Thoracic aorta (tissue), 2 donors: Measurements from ENCODE around the gene TTC23. TPM values are rescaled to one million over a fixed set of nuclear protein-coding genes. Genes with fewer than 3 reads are reported as not detected.
"Not testable (repeated sequence)": the region's sequence is repeated elsewhere in the genome, so short reads cannot be mapped to it uniquely, and the experiment has no call there.

ENCODE experiments used
- ATAC-seq: fragments of 150-250 bp; one replicate; pipeline ENCODE4 v1.8.0; 2017; ENCODE audit warnings: low read depth; ENCODE audit not compliant: insufficient number of reproducible peaks, low FRiP score
- DNase-seq: peaks from one replicate; pipeline ENCODE4 v3.0.0-alpha.2; 2020; ENCODE audit warnings: low spot score
- H3K27ac ChIP-seq, 2 donors: fragments of 200-600 bp; sonication (generic); 1 replicate in 1 of 2; 2 replicates in 1 of 2; pipeline ENCODE4 v1.5.1; 2016; ENCODE audit warnings: mild to moderate bottlenecking in 2 of 2, moderate library complexity in 2 of 2
- H3K27me3 ChIP-seq: fragments of 200-600 bp; sonication (generic); replicated peaks from 2 replicates; pipeline ENCODE4 v1.6.0; 2016; ENCODE audit warnings: mild to moderate bottlenecking; ENCODE audit not compliant: insufficient read depth
- H3K36me3 ChIP-seq: fragments of 200-600 bp; sonication (generic); one replicate; pipeline ENCODE4 v1.5.1; 2016
- H3K4me1 ChIP-seq, 2 donors: fragments of 200-600 bp; sonication (generic); 1 replicate in 1 of 2; 2 replicates in 1 of 2; pipeline versions ENCODE4 v1.5.1 to v1.6.0; 2016; ENCODE audit warnings: low read depth in 2 of 2, mild to moderate bottlenecking in 1 of 2; ENCODE audit not compliant: control insufficient read depth in 1 of 2
- H3K4me3 ChIP-seq: fragments of 200-600 bp; sonication (generic); 2 replicates; pipeline ENCODE4 v1.5.1; 2016; ENCODE audit warnings: mild to moderate bottlenecking
- H3K9me3 ChIP-seq: fragments of 200-600 bp; sonication (generic); 2 replicates; pipeline ENCODE4 v1.5.1; 2016
- CTCF ChIP-seq: fragments of 200-600 bp; sonication (generic); IDR thresholded peaks from one replicate; pipeline ENCODE4 v1.5.1; 2019; ENCODE audit warnings: antibody characterized with exemption
- total RNA-seq, 2 donors: library from RNA; depleted of rRNA; stranded (reverse); fragments of >200 nt; gene quantifications; one replicate each; pipeline versions ENCODE4 v1.1.0 to v1.2.3, GENCODE V29; 2016

TTC23 gene
- total RNA-seq, 2 donors from 2014 or later = 14.2 to 32.8 TPM

- Histone ChIP-seq H3K4me1 (peaks cover 14 to 65% of the 10 kb centered on the region in 2 donors), H3K27ac (peak overlapping the region; percentile 87 to 90)
- no peak for TF ChIP-seq CTCF
Measured at GRCh38 chr15:99115300-99116215, 133.8 kb downstream of the TTC23 start.

GRCh38 chr15:99114511-99115299 is 134.7 kb downstream of the TTC23 start:
- TF ChIP-seq CTCF = no peak
- Histone ChIP-seq H3K4me3 (peak overlapping the region; percentile 29), H3K4me1 (peaks cover 17 to 68% of the 10 kb centered on the region in 2 donors)

More at GRCh38 chr15:99115300-99116215, 133.8 kb downstream of the TTC23 start:
- Histone ChIP-seq H3K27me3 (no peaks in the 10 kb centered on the region), H3K9me3 (no peaks in the 10 kb centered on the region), H3K4me3 (peak overlapping the region; percentile 29), H3K36me3 (peaks cover 2% of the 10 kb centered on the region)
- no peak for DNase-seq
- no peak for ATAC-seq

GRCh38 chr15:99113547-99114271 is 135.7 kb downstream of the TTC23 start:
- H3K27ac ChIP-seq = peak overlapping the region; percentile 79 to 90
- no peak for DNase-seq
- H3K36me3 ChIP-seq = peaks cover 2% of the 10 kb centered on the region
- H3K27me3 ChIP-seq = no peaks in the 10 kb centered on the region
- H3K4me3 ChIP-seq = no peak overlapping the region
- no peak for ATAC-seq
- peaks cover 27 to 74% of the 10 kb centered on the region in 2 donors for H3K4me1 ChIP-seq
- no peak for TF ChIP-seq CTCF
- H3K9me3 ChIP-seq = no peaks in the 10 kb centered on the region

More at GRCh38 chr15:99114511-99115299, 134.7 kb downstream of the TTC23 start:
- Histone ChIP-seq H3K27me3 (no peaks in the 10 kb centered on the region), H3K9me3 (no peaks in the 10 kb centered on the region), H3K36me3 (peaks cover 2% of the 10 kb centered on the region), H3K27ac (peak overlapping the region; percentile 79 to 90)
- ATAC-seq (no peak), DNase-seq (no peak)

- DNase-seq, H3K4me3 ChIP-seq: not testable (repeated sequence)
- H3K4me1 ChIP-seq = peaks cover 25 to 77% of the 10 kb centered on the region in 2 donors
Measured at GRCh38 chr15:99111641-99112040, 137.7 kb downstream of the TTC23 start.

GRCh38 chr15:99110581-99111320 is 138.6 kb downstream of the TTC23 start:
- TF ChIP-seq CTCF = no peak
- peaks cover 21 to 71% of the 10 kb centered on the region in 2 donors for H3K4me1 ChIP-seq
- peak overlapping the region; percentile 9 for H3K4me3 ChIP-seq
- ATAC-seq = peak; percentile 25
- H3K9me3 ChIP-seq = no peaks in the 10 kb centered on the region
- H3K27ac ChIP-seq = peak overlapping the region; percentile 80 to 83
- peaks cover 2% of the 10 kb centered on the region for H3K36me3 ChIP-seq
- no peak for DNase-seq
- no peaks in the 10 kb centered on the region for H3K27me3 ChIP-seq

More at GRCh38 chr15:99111641-99112040, 137.7 kb downstream of the TTC23 start:
- ATAC-seq, H3K9me3 ChIP-seq, H3K27me3 ChIP-seq, H3K36me3 ChIP-seq: not testable (repeated sequence)
- H3K27ac ChIP-seq = peak overlapping the region; percentile 80 to 83
